ENCODE measurements around the gene PPFIBP2. TPM values are rescaled to one million over a fixed set of nuclear protein-coding genes. Genes with fewer than 3 reads are reported as not detected.

PPFIBP2 gene
- total and polyA plus RNA-seq, 10 of the 15 experiments (the other 5 are each of a cell fraction or from before 2014, with no cell fraction given) = 17.3 to 56.3 (median 39.2) TPM

DNA sequence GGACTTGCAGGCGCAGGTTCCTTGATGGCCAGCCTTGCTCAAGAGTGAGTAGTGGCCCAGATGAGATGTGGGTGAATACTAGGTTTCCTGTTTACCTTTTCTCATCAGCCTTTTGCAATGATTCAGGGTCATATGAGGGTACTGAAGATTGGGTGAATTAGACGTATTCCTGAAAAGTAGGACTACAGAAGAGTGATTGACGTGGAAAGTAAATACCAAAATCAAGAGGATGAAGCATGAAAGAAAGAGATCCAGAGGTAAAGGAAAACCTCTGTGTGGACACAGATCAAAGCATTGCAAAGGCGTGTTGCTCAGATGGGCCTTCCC lies 99.6 kb downstream of the PPFIBP2 start (continued):
- TF ChIP-seq, protein P1, sequence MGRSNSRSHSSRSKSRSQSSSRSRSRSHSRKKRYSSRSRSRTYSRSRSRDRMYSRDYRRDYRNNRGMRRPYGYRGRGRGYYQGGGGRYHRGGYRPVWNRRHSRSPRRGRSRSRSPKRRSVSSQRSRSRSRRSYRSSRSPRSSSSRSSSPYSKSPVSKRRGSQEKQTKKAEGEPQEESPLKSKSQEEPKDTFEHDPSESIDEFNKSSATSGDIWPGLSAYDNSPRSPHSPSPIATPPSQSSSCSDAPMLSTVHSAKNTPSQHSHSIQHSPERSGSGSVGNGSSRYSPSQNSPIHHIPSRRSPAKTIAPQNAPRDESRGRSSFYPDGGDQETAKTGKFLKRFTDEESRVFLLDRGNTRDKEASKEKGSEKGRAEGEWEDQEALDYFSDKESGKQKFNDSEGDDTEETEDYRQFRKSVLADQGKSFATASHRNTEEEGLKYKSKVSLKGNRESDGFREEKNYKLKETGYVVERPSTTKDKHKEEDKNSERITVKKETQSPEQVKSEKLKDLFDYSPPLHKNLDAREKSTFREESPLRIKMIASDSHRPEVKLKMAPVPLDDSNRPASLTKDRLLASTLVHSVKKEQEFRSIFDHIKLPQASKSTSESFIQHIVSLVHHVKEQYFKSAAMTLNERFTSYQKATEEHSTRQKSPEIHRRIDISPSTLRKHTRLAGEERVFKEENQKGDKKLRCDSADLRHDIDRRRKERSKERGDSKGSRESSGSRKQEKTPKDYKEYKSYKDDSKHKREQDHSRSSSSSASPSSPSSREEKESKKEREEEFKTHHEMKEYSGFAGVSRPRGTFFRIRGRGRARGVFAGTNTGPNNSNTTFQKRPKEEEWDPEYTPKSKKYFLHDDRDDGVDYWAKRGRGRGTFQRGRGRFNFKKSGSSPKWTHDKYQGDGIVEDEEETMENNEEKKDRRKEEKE (IDR thresholded peaks at IDR 0.05) = no peak

DNA sequence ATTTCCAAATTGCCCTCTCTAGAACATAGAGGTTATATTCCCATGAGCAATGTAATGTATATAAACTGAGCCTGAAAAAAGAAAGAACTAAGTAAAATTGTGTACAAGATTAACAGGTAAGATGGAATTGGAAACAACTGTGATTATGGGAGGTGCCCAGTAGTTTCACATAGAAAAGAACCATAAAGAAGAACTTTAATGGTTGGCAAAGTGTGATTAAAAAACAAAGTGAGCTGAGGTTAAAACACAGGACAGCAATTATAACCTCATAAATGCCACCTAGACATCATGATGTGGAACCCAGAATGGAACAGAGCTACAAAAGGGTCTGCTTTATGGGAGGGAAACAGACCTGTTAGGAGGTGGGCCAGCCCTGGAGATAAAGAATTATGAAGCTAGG lies 100.9 kb downstream of the PPFIBP2 start:
- Histone ChIP-seq H3K9me3 (replicated peaks; ENCODE audit: control insufficient read depth, insufficient read depth, low read length) (no peaks in the 10 kb centered on the region), H3K4me2 (ENCODE audit: control insufficient read depth, insufficient read depth) (no peak overlapping the region), H3K4me1 (ENCODE audit: control insufficient read depth, insufficient read depth, low read length) (peaks cover 4% of the 10 kb centered on the region; the same call in 1 of the 2 replicates), H3K9ac (ENCODE audit: control insufficient read depth, insufficient read depth, low read length) (no peak overlapping the region), H3K27ac (ENCODE audit: control insufficient read depth, insufficient read depth) (no peak overlapping the region), H2AFZ (ENCODE audit: control insufficient read depth, low read depth, low read length) (no peak overlapping the region), H4K20me1 (ENCODE audit: control insufficient read depth, insufficient read depth) (no peaks in the 10 kb centered on the region), H3K79me2 (ENCODE audit: control insufficient read depth, insufficient read depth, low read length) (no peaks in the 10 kb centered on the region), H3K4me3 (no peak overlapping the region), H3K36me3 (ENCODE audit: control insufficient read depth in 2 of 2, insufficient read depth in 2 of 2, low read length in 1 of 2) (peaks cover 6 to 9% of the 10 kb centered on the region in 2 experiments; a peak in 3 of 4 replicates), H3K27me3 (replicated peaks in 1 of 2; ENCODE audit: control insufficient read depth in 2 of 2, insufficient read depth in 2 of 2, low read length in 1 of 2) (no peaks in the 10 kb centered on the region)
- in situ Hi-C loops (cut with MboI) = no loop called here
- TF ChIP-seq CHD4 (IDR thresholded peaks at IDR 0.05) (no peak), HDAC2 (IDR thresholded peaks at IDR 0.05) (no peak), MTA3 (IDR thresholded peaks at IDR 0.05; ENCODE audit: borderline replicate concordance, low read length) (no peak), JUND (IDR thresholded peaks at IDR 0.05; ENCODE audit: low read depth, low read length) (no peak), FOXM1 (IDR thresholded peaks at IDR 0.05; ENCODE audit: low read depth, low read length) (no peak), YY1 (IDR thresholded peaks at IDR 0.05; ENCODE audit: low read depth, low read length) (no peak), RUNX3 (IDR thresholded peaks at IDR 0.05; ENCODE audit: low read length) (no peak), NFYA (IDR thresholded peaks at IDR 0.05; ENCODE audit: borderline replicate concordance, low read depth, low read length) (no peak), CHD2 (IDR thresholded peaks at IDR 0.05; ENCODE audit: borderline replicate concordance, low read depth, low read length) (no peak), RAD51 (IDR thresholded peaks at IDR 0.05) (no peak), ZZZ3 (IDR thresholded peaks at IDR 0.05; ENCODE audit: control insufficient read depth, insufficient read length, low read depth) (no peak), MYC (IDR thresholded peaks at IDR 0.05; ENCODE audit: insufficient read depth, insufficient read length, insufficient replicate concordance, low read length, severe bottlenecking) (no peak), STAT3 (IDR thresholded peaks at IDR 0.05; ENCODE audit: low read depth, low read length) (no peak)
- TF ChIP-seq, protein P2, sequence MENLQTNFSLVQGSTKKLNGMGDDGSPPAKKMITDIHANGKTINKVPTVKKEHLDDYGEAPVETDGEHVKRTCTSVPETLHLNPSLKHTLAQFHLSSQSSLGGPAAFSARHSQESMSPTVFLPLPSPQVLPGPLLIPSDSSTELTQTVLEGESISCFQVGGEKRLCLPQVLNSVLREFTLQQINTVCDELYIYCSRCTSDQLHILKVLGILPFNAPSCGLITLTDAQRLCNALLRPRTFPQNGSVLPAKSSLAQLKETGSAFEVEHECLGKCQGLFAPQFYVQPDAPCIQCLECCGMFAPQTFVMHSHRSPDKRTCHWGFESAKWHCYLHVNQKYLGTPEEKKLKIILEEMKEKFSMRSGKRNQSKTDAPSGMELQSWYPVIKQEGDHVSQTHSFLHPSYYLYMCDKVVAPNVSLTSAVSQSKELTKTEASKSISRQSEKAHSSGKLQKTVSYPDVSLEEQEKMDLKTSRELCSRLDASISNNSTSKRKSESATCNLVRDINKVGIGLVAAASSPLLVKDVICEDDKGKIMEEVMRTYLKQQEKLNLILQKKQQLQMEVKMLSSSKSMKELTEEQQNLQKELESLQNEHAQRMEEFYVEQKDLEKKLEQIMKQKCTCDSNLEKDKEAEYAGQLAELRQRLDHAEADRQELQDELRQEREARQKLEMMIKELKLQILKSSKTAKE (IDR thresholded peaks at IDR 0.05; ENCODE audit: low read depth, poor library complexity, severe bottlenecking) = no peak
- TF ChIP-seq, protein P3, sequence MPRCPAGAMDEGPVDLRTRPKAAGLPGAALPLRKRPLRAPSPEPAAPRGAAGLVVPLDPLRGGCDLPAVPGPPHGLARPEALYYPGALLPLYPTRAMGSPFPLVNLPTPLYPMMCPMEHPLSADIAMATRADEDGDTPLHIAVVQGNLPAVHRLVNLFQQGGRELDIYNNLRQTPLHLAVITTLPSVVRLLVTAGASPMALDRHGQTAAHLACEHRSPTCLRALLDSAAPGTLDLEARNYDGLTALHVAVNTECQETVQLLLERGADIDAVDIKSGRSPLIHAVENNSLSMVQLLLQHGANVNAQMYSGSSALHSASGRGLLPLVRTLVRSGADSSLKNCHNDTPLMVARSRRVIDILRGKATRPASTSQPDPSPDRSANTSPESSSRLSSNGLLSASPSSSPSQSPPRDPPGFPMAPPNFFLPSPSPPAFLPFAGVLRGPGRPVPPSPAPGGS (IDR thresholded peaks at IDR 0.05; ENCODE audit: borderline replicate concordance, insufficient read depth, low read depth, low read length, poor library complexity, severe bottlenecking) = no peak
- DNase-seq (ENCODE audit: low read depth, low spot score) (no peak), ATAC-seq (no peak), FAIRE-seq (no peak)
- intact Hi-C loops (cut with micrococcal nuclease; ENCODE audit: unreplicated experiment) = no loop called here
- CTCF ChIA-PET = interaction anchor here (0.9 kb wide), 1 partner anchor 51 kb away, joined by 7 read pairs; no protein-coding TSS in a partner anchor
- RAD21 ChIA-PET (ENCODE audit: unreplicated experiment) = no interaction called here
- SMC1A ChIA-PET (ENCODE audit: uncharacterized antibody, unreplicated experiment) = interaction anchor here (0.8 to 1.0 kb wide), 2 partner anchors 10 to 98 kb away, joined by 3 to 4 read pairs; no protein-coding TSS in a partner anchor
- POLR2A ChIA-PET = no interaction called here
- no TSS peak for BruUV-seq (replicated peaks)

Data from GM12878 (cell line).